ENCODE data around the gene DENR.

DNA sequence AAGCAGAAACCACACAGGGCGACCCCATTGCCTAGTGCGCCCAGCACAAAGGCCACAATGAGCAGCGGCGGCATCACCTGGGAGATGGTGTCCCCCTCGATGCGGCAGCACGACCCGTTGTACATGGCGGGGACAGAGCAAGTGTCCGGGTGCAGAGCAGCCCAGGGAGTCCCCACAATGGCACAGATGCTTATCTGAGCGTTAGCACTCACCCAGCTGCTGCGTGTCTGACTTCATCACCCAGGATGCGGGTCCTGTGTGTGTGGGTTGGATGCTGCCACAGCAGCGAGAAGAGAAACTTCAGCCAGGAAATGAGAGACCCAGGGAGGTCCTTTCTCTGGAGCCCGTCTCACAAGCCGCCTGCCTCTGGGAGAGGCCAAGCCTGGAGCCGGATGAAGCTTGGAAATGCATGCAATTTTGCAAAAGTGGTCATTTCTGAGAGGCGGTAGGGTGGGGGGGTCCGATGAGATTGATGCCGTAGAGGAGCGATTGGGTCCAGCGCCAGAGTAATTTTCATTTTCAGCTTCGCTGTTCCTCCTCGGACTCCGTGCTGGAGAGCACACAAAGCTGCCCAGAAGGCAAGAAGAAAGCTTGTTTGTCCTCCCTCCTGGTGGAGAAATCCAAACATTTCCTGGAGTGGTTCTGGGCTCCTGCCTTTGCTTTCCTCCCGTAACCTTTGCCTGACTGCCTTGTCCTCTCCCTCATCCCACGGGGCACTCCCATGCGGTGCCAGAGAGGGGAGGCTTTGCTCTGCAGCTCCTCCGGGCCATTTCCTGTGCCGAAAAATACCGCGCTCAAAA is 22.2 kb upstream of the DENR start, which contains the start of gene HCAR1:
- TF ChIP-seq, protein P1, sequence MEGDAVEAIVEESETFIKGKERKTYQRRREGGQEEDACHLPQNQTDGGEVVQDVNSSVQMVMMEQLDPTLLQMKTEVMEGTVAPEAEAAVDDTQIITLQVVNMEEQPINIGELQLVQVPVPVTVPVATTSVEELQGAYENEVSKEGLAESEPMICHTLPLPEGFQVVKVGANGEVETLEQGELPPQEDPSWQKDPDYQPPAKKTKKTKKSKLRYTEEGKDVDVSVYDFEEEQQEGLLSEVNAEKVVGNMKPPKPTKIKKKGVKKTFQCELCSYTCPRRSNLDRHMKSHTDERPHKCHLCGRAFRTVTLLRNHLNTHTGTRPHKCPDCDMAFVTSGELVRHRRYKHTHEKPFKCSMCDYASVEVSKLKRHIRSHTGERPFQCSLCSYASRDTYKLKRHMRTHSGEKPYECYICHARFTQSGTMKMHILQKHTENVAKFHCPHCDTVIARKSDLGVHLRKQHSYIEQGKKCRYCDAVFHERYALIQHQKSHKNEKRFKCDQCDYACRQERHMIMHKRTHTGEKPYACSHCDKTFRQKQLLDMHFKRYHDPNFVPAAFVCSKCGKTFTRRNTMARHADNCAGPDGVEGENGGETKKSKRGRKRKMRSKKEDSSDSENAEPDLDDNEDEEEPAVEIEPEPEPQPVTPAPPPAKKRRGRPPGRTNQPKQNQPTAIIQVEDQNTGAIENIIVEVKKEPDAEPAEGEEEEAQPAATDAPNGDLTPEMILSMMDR (conservative IDR thresholded peaks at IDR 0.05) = no peak
- no peak for TF ChIP-seq EZH2 (IDR thresholded peaks at IDR 0.05; ENCODE audit: low read depth)

Data from PC-9 (cell line).